ENCODE results near the gene NMD3.

Gene NMD3

GRCh38 chr3:161231861-161232260 lies 10.8 kb downstream of the NMD3 start:
- DNase-seq (ENCODE audit: low spot score): no peak

GRCh38 chr3:161233557-161233956 lies 12.4 kb downstream of the NMD3 start:
- DNase-seq (ENCODE audit: low spot score): no peak

- DNase-seq (ENCODE audit: low spot score): no peak
Measured at GRCh38 chr3:161236240-161236639, 15.1 kb downstream of the NMD3 start.

- DNase-seq (ENCODE audit: low spot score): no peak
Measured at GRCh38 chr3:161239700-161240099, 18.6 kb downstream of the NMD3 start.

DNA sequence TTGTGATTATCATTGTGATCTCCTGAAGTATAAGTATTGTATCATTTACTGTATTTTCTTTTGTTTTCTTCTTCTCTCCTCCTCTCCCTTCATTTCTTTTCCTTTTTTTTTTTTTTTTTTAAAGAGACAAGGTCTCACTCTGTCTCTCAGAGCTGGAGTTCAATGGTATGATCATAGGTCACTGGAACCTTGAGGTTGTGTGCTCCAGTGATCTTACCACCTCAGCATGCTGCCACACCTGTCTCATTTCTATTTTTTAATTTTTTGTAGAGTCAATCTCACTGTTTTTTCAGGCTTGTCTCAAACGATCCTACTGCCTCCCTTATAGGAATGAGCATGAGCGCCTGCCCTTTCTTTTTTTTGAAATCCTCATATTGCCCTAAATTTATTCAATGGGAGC lies 23.4 kb downstream of the NMD3 start:
- DNase-seq (ENCODE audit: low spot score): no peak

GRCh38 chr3:161247049-161247448 lies 25.9 kb downstream of the NMD3 start:
- DNase-seq (ENCODE audit: low spot score): no peak

GRCh38 chr3:161250116-161250515 lies 29.0 kb downstream of the NMD3 start:
- no peak for DNase-seq (ENCODE audit: low spot score)

DNA sequence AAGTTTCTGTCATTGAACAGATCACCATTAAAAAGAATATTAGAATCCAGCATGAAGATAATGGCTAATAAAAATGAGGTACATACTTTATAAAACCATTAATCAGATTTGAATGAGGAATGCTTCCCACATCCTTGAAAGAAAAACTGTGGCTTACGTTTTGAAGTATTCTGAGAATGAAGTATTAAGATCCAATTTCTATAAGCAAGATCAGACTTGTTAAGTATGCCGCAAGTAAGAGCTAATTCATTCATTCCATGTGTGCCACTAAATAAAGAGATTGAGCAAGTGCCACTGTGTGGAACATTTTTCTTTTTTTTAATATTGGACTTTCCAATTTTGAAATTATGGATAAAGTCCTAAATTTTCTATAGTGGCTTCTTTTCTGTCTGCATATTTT lies 30.6 kb downstream of the NMD3 start:
- no peak for DNase-seq (ENCODE audit: low spot score)

GRCh38 chr3:161252143-161252542 lies 31.0 kb downstream of the NMD3 start:
- no peak for DNase-seq (ENCODE audit: low spot score)

GRCh38 chr3:161253711-161254110 lies 32.6 kb downstream of the NMD3 start:
- no peak for DNase-seq (ENCODE audit: low spot score)

- no peak for DNase-seq (ENCODE audit: low spot score)
Measured at GRCh38 chr3:161254861-161255260, 33.8 kb downstream of the NMD3 start.

GRCh38 chr3:161263057-161263456 lies 41.9 kb downstream of the NMD3 start:
- DNase-seq (ENCODE audit: low spot score): no peak

DNA sequence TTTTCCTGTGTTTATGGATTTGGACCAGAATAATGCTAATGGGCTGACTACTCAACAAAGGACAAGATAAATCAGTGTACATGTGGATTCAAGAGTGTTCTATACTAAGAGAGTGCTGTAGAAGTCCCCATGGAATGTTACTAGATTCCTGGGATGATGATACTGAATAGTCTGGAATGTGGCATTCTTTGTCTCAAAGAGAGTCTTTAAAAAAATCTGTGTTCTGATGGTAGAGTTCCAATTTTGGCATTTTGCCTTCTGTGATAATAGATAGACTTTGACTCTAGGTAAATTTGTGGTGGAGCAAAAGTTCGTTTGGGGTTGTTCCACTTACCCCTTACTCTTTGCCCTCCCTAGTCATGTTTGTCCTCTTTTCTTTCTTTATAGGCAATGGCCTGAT lies 43.7 kb downstream of the NMD3 start:
- DNase-seq (ENCODE audit: low spot score): no peak

DNA sequence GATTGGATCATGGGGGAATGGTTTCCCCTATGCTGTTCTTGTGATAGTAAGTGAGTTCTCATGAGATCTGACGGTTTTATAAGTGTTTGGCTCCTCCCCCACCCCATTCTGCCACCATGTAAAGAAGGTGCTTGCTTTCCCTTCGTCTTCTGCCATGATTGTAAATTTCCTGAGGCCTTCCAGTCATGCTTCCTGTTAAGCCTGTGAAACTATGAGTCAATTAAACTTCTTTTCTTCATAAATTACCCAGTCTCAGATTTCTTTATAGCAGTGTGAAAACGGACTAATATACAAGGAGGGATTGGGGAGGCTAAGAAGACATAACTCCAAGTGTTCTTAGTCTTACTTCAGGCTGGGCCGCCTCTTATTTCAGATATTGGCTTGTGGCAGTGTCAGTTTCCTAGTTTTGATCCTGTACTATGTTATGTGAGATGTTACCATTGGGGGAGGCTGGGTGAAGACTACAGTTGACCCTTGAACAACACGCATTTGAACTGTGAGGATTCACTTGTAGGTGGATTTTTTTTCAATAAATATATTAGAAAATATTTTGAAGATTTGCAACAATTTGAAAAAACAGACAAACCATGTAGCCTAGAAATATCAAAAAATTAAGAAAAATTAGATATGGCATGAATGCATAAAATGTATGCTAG lies 44.9 kb downstream of the NMD3 start:
- no peak for DNase-seq (ENCODE audit: low spot score)

GRCh38 chr3:161266731-161267150 lies 45.6 kb downstream of the NMD3 start:
- no peak for DNase-seq (ENCODE audit: low spot score)

DNA sequence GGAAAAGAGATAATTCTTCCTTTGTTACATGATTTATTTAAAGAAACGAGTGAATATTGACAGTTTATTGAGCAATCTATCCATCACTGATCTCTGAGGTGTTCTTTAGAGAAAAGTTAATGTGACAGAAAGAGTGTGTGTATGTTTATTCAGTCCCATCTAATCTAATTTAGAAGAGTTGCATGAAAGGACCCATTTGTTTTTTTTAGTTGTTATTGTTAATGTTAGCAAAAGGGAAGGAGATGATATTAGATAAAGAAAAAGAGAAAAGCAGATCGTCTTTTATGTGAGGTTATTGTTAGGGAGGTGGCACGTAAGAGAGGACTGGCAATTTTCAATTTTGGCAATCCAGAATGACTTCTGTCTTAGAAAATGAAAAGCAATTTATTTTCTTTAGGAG lies 46.5 kb downstream of the NMD3 start:
- DNase-seq (ENCODE audit: low spot score): no peak

- no peak for DNase-seq (ENCODE audit: low spot score)
Measured at GRCh38 chr3:161268601-161269000, 47.5 kb downstream of the NMD3 start.

DNA sequence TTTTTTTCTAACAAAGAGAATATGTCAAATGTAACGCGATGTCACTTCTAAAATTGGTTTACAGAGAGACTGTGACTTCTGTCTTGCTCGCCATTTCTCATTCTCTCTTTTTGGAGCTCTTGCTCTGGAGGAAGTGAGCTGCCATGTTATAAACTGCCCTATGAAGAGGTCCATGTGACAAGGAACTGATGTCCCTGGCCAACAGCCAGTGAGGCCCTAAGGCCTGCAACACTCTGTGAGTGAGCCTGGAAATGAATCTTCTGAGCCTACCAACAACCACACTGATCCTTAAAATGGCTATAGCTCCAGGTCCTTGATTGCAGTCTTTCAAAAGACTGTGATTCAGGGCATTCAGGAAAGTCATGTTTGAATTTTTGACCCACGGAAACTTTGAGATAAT lies 49.9 kb downstream of the NMD3 start:
- DNase-seq (ENCODE audit: low spot score): no peak

- no peak for DNase-seq (ENCODE audit: low spot score)
Measured at GRCh38 chr3:161271646-161272045, 50.5 kb downstream of the NMD3 start.

DNA sequence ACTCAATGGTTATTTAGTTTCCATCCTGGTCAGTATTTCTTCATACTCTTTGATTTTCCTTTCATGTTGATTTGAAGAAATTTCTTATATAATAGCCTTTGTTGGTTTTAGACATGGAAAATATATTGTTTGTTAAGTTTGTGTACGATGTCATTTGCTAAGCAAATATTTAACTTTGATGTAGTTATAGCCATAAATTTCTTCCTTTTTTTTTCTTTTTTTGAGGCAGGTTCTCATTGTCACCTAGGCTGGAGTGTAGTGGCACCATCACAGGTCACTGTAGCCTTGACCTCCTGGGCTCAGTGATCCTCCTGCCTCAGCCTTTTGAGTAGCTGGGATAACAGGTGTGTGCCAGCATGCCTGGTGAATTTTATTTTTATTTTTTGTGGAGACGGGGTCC lies 51.4 kb downstream of the NMD3 start:
- DNase-seq (ENCODE audit: low spot score): no peak

- peak; percentile 47 for DNase-seq (ENCODE audit: low spot score)
Measured at GRCh38 chr3:161273589-161274218, 52.6 kb downstream of the NMD3 start.

DNA sequence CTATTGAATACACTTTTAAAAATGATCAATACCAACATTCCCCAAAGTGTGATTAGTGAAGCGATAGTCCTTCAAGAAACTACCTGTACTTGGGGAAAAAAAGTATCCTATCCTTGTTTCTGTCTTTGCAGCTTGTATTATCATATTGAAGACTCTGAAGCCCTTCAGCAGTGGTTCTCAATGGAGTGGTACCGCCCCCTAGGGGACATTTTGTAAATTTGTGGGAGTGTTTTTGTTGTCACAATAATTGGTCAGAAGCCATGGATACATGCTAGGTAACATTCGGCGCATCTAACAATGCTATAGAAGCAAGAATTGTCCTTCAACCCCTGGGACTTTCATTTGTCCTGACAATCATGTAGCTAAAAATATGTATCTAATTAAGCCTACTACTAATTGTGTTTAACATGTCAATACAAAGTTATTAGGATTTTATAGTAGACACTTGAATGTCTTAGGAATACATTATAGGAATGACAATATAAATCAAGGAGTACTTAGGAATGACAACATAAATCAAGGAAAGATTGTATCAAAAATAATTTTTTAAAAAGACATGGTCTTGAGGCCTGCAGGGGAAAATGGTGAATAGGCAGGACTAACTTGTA lies 53.7 kb downstream of the NMD3 start:
- DNase-seq (ENCODE audit: low spot score): peak; percentile 72

GRCh38 chr3:161275919-161276318 lies 54.8 kb downstream of the NMD3 start:
- DNase-seq (ENCODE audit: low spot score): peak; percentile 18

DNA sequence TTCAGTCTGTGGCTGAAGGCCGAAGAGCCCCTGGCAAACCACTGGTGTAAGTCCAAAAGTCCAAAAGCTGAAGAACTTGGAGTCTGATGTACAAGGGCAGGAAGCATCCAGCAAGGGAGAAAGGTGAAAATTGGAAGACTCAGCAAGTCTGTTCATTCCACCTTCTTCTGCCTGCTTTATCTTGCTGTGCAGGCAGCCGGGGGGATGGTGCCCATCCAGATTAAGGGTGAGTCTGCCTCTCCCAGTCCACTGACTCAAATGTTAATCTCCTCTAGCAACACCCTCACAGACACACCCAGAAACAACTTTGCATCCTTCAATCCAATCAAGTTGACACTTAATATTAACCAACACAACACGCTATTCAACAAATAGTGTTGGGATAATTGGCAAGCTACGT lies 61.3 kb downstream of the NMD3 start:
- peak; percentile 47 for DNase-seq (ENCODE audit: low spot score)
